ENCODE results near the gene ABHD1. TPM values are rescaled to one million over a fixed set of nuclear protein-coding genes. Genes with fewer than 3 reads are reported as not detected.
A peak's percentile ranks its signal among the peaks of the same experiment; 100 is the strongest.

The ABHD1 gene
- total RNA-seq, 1 donor from 2014 or later: not detected

DNA sequence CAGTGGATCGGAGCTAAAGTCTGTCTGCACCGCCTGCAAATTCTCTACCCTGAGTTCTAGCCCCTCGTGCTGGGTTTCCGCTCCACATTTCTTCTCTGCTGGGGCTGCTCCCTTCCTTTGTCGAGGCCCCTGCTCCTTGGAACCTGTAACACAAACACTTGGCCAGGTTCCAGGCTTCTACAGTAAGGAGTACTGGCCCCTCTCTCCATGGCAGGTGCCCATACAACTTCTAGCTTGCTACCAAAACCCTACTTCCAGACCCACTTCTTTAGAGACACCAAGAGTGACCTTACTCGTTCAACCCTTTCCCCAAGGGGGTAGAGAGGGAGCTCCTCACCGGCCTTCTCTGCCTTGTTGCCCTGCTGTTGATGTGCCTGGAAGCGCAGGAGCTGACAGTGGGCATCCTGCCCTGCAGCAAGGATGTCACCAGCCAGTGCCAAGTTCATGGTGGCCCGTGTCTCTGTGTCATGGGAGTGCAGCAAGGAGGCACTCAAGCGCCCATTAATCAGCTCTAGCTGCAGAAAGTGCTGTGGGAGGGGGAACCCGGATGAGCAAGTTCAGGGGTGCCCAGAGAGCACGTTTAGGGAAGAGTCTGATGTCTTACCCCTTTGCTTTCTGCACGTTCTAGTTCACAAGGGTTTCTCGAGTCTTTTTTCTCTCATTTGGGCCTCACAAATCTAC is 9.7 kb downstream of the ABHD1 start:
- H3K9ac ChIP-seq (ENCODE audit: low read length): peak overlapping the region; percentile 93
- H3K27ac ChIP-seq (ENCODE audit: low read depth, low read length): no peak overlapping the region

GRCh38 chr2:27133905-27134780 is 10.5 kb downstream of the ABHD1 start, which contains the start of gene PREB:
TSS of gene PREB (minus strand) at chr2:27134636. CDS start at chr2:27134421, 215 bp downstream.
- Histone ChIP-seq H3K27me3 (ENCODE audit: insufficient read depth, low read length) (peaks cover 3% of the 10 kb centered on the region), H3K9me3 (ENCODE audit: insufficient read depth, low read depth, low read length) (no peaks in the 10 kb centered on the region), H3K36me3 (ENCODE audit: insufficient read depth, low read length) (peaks cover 8% of the 10 kb centered on the region), H3K4me3 (ENCODE audit: insufficient read depth, low read depth, low read length) (peak within 1 kb of the TSS; percentile 82), H3K9ac (ENCODE audit: low read length) (peak within 1 kb of the TSS; percentile 93), H3K4me1 (ENCODE audit: insufficient read depth, low read length) (peaks cover 9% of the 10 kb centered on the region), H3K27ac (ENCODE audit: low read depth, low read length) (peak within 1 kb of the TSS; percentile 71), H4K20me1 (ENCODE audit: insufficient read depth, low read length) (peaks cover 40% of the 10 kb centered on the region), H2AFZ (ENCODE audit: low read depth, low read length) (peak within 1 kb of the TSS; percentile 94), H3K4me2 (ENCODE audit: low read length) (peak within 1 kb of the TSS; percentile 94), H3K79me2 (ENCODE audit: insufficient read depth, low read length) (peaks cover 26% of the 10 kb centered on the region)
- Mint-ChIP-seq H3K36me3 (ENCODE audit: low read depth, unreplicated experiment) (peaks cover 12% of the 10 kb centered on the region), H3K9me3 (ENCODE audit: unreplicated experiment) (no peaks in the 10 kb centered on the region), H3K27ac (ENCODE audit: unreplicated experiment) (peak within 1 kb of the TSS; percentile 83), H3K27me3 (ENCODE audit: low read depth, unreplicated experiment) (peaks cover 11% of the 10 kb centered on the region), H3K4me3 (ENCODE audit: unreplicated experiment) (peak within 1 kb of the TSS; percentile 93), H3K4me1 (ENCODE audit: low read depth, unreplicated experiment) (peaks cover 6% of the 10 kb centered on the region)
- no peak for TF ChIP-seq EZH2 (IDR thresholded peaks at IDR 0.05; ENCODE audit: insufficient read depth, low read length)
- TF ChIP-seq, protein P1, sequence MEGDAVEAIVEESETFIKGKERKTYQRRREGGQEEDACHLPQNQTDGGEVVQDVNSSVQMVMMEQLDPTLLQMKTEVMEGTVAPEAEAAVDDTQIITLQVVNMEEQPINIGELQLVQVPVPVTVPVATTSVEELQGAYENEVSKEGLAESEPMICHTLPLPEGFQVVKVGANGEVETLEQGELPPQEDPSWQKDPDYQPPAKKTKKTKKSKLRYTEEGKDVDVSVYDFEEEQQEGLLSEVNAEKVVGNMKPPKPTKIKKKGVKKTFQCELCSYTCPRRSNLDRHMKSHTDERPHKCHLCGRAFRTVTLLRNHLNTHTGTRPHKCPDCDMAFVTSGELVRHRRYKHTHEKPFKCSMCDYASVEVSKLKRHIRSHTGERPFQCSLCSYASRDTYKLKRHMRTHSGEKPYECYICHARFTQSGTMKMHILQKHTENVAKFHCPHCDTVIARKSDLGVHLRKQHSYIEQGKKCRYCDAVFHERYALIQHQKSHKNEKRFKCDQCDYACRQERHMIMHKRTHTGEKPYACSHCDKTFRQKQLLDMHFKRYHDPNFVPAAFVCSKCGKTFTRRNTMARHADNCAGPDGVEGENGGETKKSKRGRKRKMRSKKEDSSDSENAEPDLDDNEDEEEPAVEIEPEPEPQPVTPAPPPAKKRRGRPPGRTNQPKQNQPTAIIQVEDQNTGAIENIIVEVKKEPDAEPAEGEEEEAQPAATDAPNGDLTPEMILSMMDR (IDR thresholded peaks at IDR 0.05; ENCODE audit: insufficient read depth, low read depth, low read length): peak; percentile 22
- DNase-seq (ENCODE audit: low read depth) (peak; percentile 70), FAIRE-seq (no peak)

More for the DNA sequence above, 9.7 kb downstream of the ABHD1 start:
- H3K4me1 Mint-ChIP-seq (ENCODE audit: low read depth, unreplicated experiment): peaks cover 6% of the 10 kb centered on the region
- H3K4me3 ChIP-seq (ENCODE audit: insufficient read depth, low read depth, low read length): peak overlapping the region; percentile 82
- peaks cover 8% of the 10 kb centered on the region for H3K36me3 ChIP-seq (ENCODE audit: insufficient read depth, low read length)
- H3K4me2 ChIP-seq (ENCODE audit: low read length): peak overlapping the region; percentile 94
- DNase-seq (ENCODE audit: low read depth) (no peak), FAIRE-seq (no peak)
- no peaks in the 10 kb centered on the region for H3K9me3 Mint-ChIP-seq (ENCODE audit: unreplicated experiment)
- no peak for TF ChIP-seq EZH2 (IDR thresholded peaks at IDR 0.05; ENCODE audit: insufficient read depth, low read length)
- TF ChIP-seq, protein P1 (IDR thresholded peaks at IDR 0.05; ENCODE audit: insufficient read depth, low read depth, low read length): no peak
- peaks cover 26% of the 10 kb centered on the region for H3K79me2 ChIP-seq (ENCODE audit: insufficient read depth, low read length)
- no peaks in the 10 kb centered on the region for H3K9me3 ChIP-seq (ENCODE audit: insufficient read depth, low read depth, low read length)
- H4K20me1 ChIP-seq (ENCODE audit: insufficient read depth, low read length): peaks cover 40% of the 10 kb centered on the region
- H3K36me3 Mint-ChIP-seq (ENCODE audit: low read depth, unreplicated experiment): peaks cover 12% of the 10 kb centered on the region
- H2AFZ ChIP-seq (ENCODE audit: low read depth, low read length): no peak overlapping the region
- no peak overlapping the region for H3K27ac Mint-ChIP-seq (ENCODE audit: unreplicated experiment)
- H3K27me3 ChIP-seq (ENCODE audit: insufficient read depth, low read length): no peaks in the 10 kb centered on the region
- peaks cover 6% of the 10 kb centered on the region for H3K27me3 Mint-ChIP-seq (ENCODE audit: low read depth, unreplicated experiment)
- peak overlapping the region; percentile 93 for H3K4me3 Mint-ChIP-seq (ENCODE audit: unreplicated experiment)
- H3K4me1 ChIP-seq (ENCODE audit: insufficient read depth, low read length): peaks cover 9% of the 10 kb centered on the region

Data from astrocyte (in vitro differentiated cells and primary cell).